ENCODE data around the gene RNMT. TPM values are rescaled to one million over a fixed set of nuclear protein-coding genes. Genes with fewer than 3 reads are reported as not detected.

RNMT gene
- total RNA-seq, 4 donors from 2014 or later = 7.9 to 64.8 (median 27.0) TPM

- TF ChIP-seq CTCF (IDR thresholded peaks at IDR 0.05) (no peak), POLR2A (IDR thresholded peaks at IDR 0.05) (no peak)
These were observed 16.1 kb upstream of the RNMT start for GRCh38 chr18:13710414-13710831.

GRCh38 chr18:13712400-13713131, 13.9 kb upstream of the RNMT start:
- H3K4me1 ChIP-seq = no peaks in the 10 kb centered on the region
- H3K9me3 ChIP-seq = no peaks in the 10 kb centered on the region
- H3K27me3 ChIP-seq = no peaks in the 10 kb centered on the region
- TF ChIP-seq POLR2A (IDR thresholded peaks at IDR 0.05) = no peak
- TF ChIP-seq CTCF (IDR thresholded peaks at IDR 0.05) = no peak
- H3K4me3 ChIP-seq = no peak overlapping the region
- no peak overlapping the region for H3K27ac ChIP-seq
- DNase-seq = no peak
- no peaks in the 10 kb centered on the region for H3K36me3 ChIP-seq
- intact Hi-C loops (cut with DNase I; ENCODE audit: low total_unique reads) = no loop called here

More at GRCh38 chr18:13710414-13710831, 16.1 kb upstream of the RNMT start:
- Histone ChIP-seq H3K4me1 (no peaks in the 10 kb centered on the region), H3K4me3 (no peak overlapping the region), H3K27ac (no peak overlapping the region), H3K36me3 (no peaks in the 10 kb centered on the region), H3K27me3 (no peaks in the 10 kb centered on the region), H3K9me3 (no peaks in the 10 kb centered on the region)
- DNase-seq = no peak
- intact Hi-C loops (cut with DNase I; ENCODE audit: low total_unique reads) = no loop called here

GRCh38 chr18:13713455-13714055, 12.9 kb upstream of the RNMT start:
- Histone ChIP-seq H3K4me1 (no peaks in the 10 kb centered on the region), H3K36me3 (no peaks in the 10 kb centered on the region), H3K27me3 (no peaks in the 10 kb centered on the region), H3K27ac (no peak overlapping the region), H3K4me3 (no peak overlapping the region), H3K9me3 (no peaks in the 10 kb centered on the region)
- intact Hi-C loops (cut with DNase I; ENCODE audit: low total_unique reads) = no loop called here
- no peak for TF ChIP-seq CTCF (IDR thresholded peaks at IDR 0.05)
- TF ChIP-seq POLR2A (IDR thresholded peaks at IDR 0.05) = no peak
- no peak for DNase-seq

GRCh38 chr18:13715330-13715729, 11.1 kb upstream of the RNMT start:
- Histone ChIP-seq H3K4me1 (no peaks in the 10 kb centered on the region), H3K27me3 (no peaks in the 10 kb centered on the region), H3K36me3 (no peaks in the 10 kb centered on the region), H3K9me3 (no peaks in the 10 kb centered on the region), H3K4me3 (no peak overlapping the region), H3K27ac (no peak overlapping the region)
- intact Hi-C loops (cut with DNase I; ENCODE audit: low total_unique reads) = no loop called here
- TF ChIP-seq POLR2A (IDR thresholded peaks at IDR 0.05) (no peak), CTCF (IDR thresholded peaks at IDR 0.05) (no peak)
- no peak for DNase-seq

- DNase-seq = no peak
- Histone ChIP-seq H3K4me1 (no peaks in the 10 kb centered on the region), H3K36me3 (no peaks in the 10 kb centered on the region), H3K27ac (no peak overlapping the region), H3K27me3 (no peaks in the 10 kb centered on the region), H3K4me3 (no peak overlapping the region), H3K9me3 (no peaks in the 10 kb centered on the region)
- TF ChIP-seq POLR2A (IDR thresholded peaks at IDR 0.05) = no peak
- no peak for TF ChIP-seq CTCF (IDR thresholded peaks at IDR 0.05)
- intact Hi-C loops (cut with DNase I; ENCODE audit: low total_unique reads) = no loop called here
These were observed 9.6 kb upstream of the RNMT start for GRCh38 chr18:13716916-13717315.

Data from uterus (tissue), 4 donors.